H1 (cell line): Measurements from ENCODE around the gene LPO. TPM values are rescaled to one million over a fixed set of nuclear protein-coding genes. Genes with fewer than 3 reads are reported as not detected.
A peak's percentile ranks its signal among the peaks of the same experiment; 100 is the strongest.

Source experiments
- CTCF ChIA-PET: fragments of 300-600 bp; sonication (Branson Sonifier 250); formaldehyde crosslinking; loops from one replicate; lab custom pipeline; 2021; ENCODE audit not compliant: partially characterized antibody; lab: Charles Lee
- POLR2A ChIA-PET: fragments of 300-600 bp; sonication (Branson Sonifier 250); formaldehyde crosslinking; loops from one replicate; lab custom pipeline; 2021; ENCODE audit warnings: inconsistent platforms; ENCODE audit not compliant: partially characterized antibody; lab: Charles Lee
- DNase-seq, 2 experiments: peaks; one replicate each; pipeline versions ENCODE4 v3.0.0 to v3.0.0-alpha.2; 2010 to 2022; ENCODE audit warnings: low spot score in 2 of 2, low read depth in 1 of 2, mixed read lengths in 1 of 2
- FAIRE-seq: peaks from 2 replicates; lab custom pipeline; 2011; peaks lifted over from hg19 to GRCh38; lab: Jason Lieb, UNC
- H2AFZ ChIP-seq: 2 replicates; pipeline ENCODE4 v1.8.1; 2012; ENCODE audit warnings: low read length, inconsistent platforms
- H2AK5ac ChIP-seq: 2 replicates; pipeline ENCODE4 v1.6.1; 2013; ENCODE audit warnings: low read depth, low read length
- H2BK120ac ChIP-seq: replicated peaks from 2 replicates; pipeline ENCODE3; 2013; ENCODE audit warnings: low read depth, low read length, inconsistent platforms
- H2BK12ac ChIP-seq: 2 replicates; pipeline ENCODE4 v1.6.1; 2013; ENCODE audit warnings: low read depth, low read length
- H2BK15ac ChIP-seq: 2 replicates; pipeline ENCODE4 v1.6.1; 2013; ENCODE audit warnings: low read length
- H2BK20ac ChIP-seq: 2 replicates; pipeline ENCODE4 v1.6.1; 2013; ENCODE audit warnings: low read length
- H2BK5ac ChIP-seq: 2 replicates; pipeline ENCODE4 v1.6.1; 2013; ENCODE audit warnings: low read depth, low read length
- H3K14ac ChIP-seq: 2 replicates; pipeline ENCODE4 v1.6.1; 2013; ENCODE audit warnings: inconsistent platforms; ENCODE audit not compliant: insufficient read length
- H3K18ac ChIP-seq: 2 replicates; pipeline ENCODE4 v1.6.1; 2013; ENCODE audit warnings: low read length; ENCODE audit errors: extremely low read depth
- H3K23ac ChIP-seq: 2 replicates; pipeline ENCODE4 v1.6.1; 2013; ENCODE audit warnings: inconsistent platforms; ENCODE audit not compliant: insufficient read length
- H3K23me2 ChIP-seq: 2 replicates; pipeline ENCODE4 v1.6.1; 2013; ENCODE audit warnings: low read depth, low read length
- H3K27ac ChIP-seq: 2 replicates; pipeline ENCODE4 v1.6.1; 2011; ENCODE audit warnings: low read depth, low read length, inconsistent platforms
- H3K27me3 ChIP-seq, 4 experiments: replicated peaks in 1 of 4; 1 replicate in 1 of 4; 2 replicates in 3 of 4; pipeline versions ENCODE4 v1.6.1 to v1.8.1; 2011 to 2013; ENCODE audit warnings: low read length in 3 of 4, mild to moderate bottlenecking in 3 of 4, inconsistent platforms in 2 of 4, mixed read lengths in 2 of 4, moderate library complexity in 1 of 4; ENCODE audit not compliant: control insufficient read depth in 3 of 4, insufficient read depth in 3 of 4; ENCODE audit errors: extremely low read depth in 1 of 4
- H3K36me3 ChIP-seq, 4 experiments: 2 replicates each; pipeline versions ENCODE4 v1.6.1 to v1.8.1; 2011 to 2013; ENCODE audit warnings: mild to moderate bottlenecking in 4 of 4, low read length in 3 of 4, moderate library complexity in 2 of 4, control low read depth in 1 of 4, inconsistent platforms in 1 of 4; ENCODE audit not compliant: insufficient read depth in 4 of 4, control insufficient read depth in 2 of 4
- H3K4ac ChIP-seq: replicated peaks from 2 replicates; pipeline ENCODE3; 2013; ENCODE audit warnings: low read length, low read depth, mixed read lengths, inconsistent platforms; ENCODE audit not compliant: insufficient read length
- H3K4me1 ChIP-seq, 4 experiments: replicated peaks in 1 of 4; 1 replicate in 1 of 4; 2 replicates in 3 of 4; pipeline versions ENCODE4 v1.6.1 to v1.8.1; 2011 to 2013; ENCODE audit warnings: low read length in 3 of 4, inconsistent platforms in 2 of 4, mixed read lengths in 1 of 4; ENCODE audit not compliant: insufficient read depth in 4 of 4, control insufficient read depth in 3 of 4
- H3K4me2 ChIP-seq, 2 experiments: 2 replicates each; pipeline versions ENCODE4 v1.6.1 to v1.8.1; 2011 to 2013; ENCODE audit warnings: low read depth in 2 of 2, low read length in 2 of 2, control low read depth in 1 of 2, inconsistent platforms in 1 of 2, mild to moderate bottlenecking in 1 of 2; ENCODE audit not compliant: insufficient read depth in 1 of 2
- H3K4me3 ChIP-seq, 4 experiments: fragments of 200-600, 300-600 bp in 1 of 4; sonication (generic), shearing (Covaris generic), sonication (Bioruptor Twin) in 1 of 4; 2 replicates each; pipeline versions ENCODE4 v1.5.1 to v1.8.1; 2011 to 2016; ENCODE audit warnings: low read length in 4 of 4, low read depth in 3 of 4, control low read depth in 2 of 4, inconsistent platforms in 2 of 4, mild to moderate bottlenecking in 2 of 4, mixed read lengths in 1 of 4, moderate library complexity in 1 of 4; ENCODE audit not compliant: insufficient read depth in 2 of 4; ENCODE audit errors: extremely low read depth in 1 of 4
- H3K56ac ChIP-seq: replicated peaks from 2 replicates; pipeline ENCODE3; 2013; ENCODE audit warnings: low read depth, mild to moderate bottlenecking, mixed read lengths, low read length, inconsistent platforms; ENCODE audit not compliant: insufficient read length
- H3K79me1 ChIP-seq: 2 replicates; pipeline ENCODE4 v1.6.1; 2013; ENCODE audit warnings: low read depth, low read length, control low read depth
- H3K79me2 ChIP-seq, 2 experiments: 2 replicates each; pipeline versions ENCODE4 v1.6.1 to v1.8.1; 2012 to 2013; ENCODE audit warnings: low read length in 2 of 2, mild to moderate bottlenecking in 2 of 2, inconsistent platforms in 1 of 2; ENCODE audit not compliant: insufficient read depth in 2 of 2, control insufficient read depth in 1 of 2
- H3K9ac ChIP-seq, 4 experiments: replicated peaks in 1 of 4; 1 replicate in 1 of 4; 2 replicates in 3 of 4; pipeline versions ENCODE4 v1.6.1 to v1.8.1; 2011 to 2013; ENCODE audit warnings: low read depth in 3 of 4, low read length in 3 of 4, control low read depth in 2 of 4, mild to moderate bottlenecking in 2 of 4, moderate library complexity in 2 of 4, inconsistent platforms in 1 of 4; ENCODE audit errors: extremely low read depth in 1 of 4
- H3K9me3 ChIP-seq, 2 experiments: 2 replicates each; pipeline versions ENCODE4 v1.6.1 to v1.8.1; 2012 to 2013; ENCODE audit warnings: mild to moderate bottlenecking in 2 of 2, moderate library complexity in 2 of 2, control low read depth in 1 of 2, inconsistent platforms in 1 of 2, low read depth in 1 of 2, low read length in 1 of 2, mixed read lengths in 1 of 2; ENCODE audit not compliant: insufficient read depth in 2 of 2
- H4K20me1 ChIP-seq, 2 experiments: replicated peaks in 1 of 2; 2 replicates each; pipeline versions ENCODE3 to v1.8.1; 2011 to 2013; ENCODE audit warnings: inconsistent platforms in 2 of 2, low read length in 2 of 2, mild to moderate bottlenecking in 1 of 2; ENCODE audit not compliant: insufficient read depth in 2 of 2, control insufficient read depth in 1 of 2
- H4K5ac ChIP-seq: 2 replicates; pipeline ENCODE4 v1.6.1; 2013; ENCODE audit warnings: low read length, low read depth, mixed read lengths, inconsistent platforms; ENCODE audit not compliant: insufficient read length
- H4K8ac ChIP-seq: 2 replicates; pipeline ENCODE4 v1.8.0; 2013; ENCODE audit warnings: mild to moderate bottlenecking, moderate library complexity, low read length, inconsistent platforms; ENCODE audit not compliant: insufficient read depth; ENCODE audit errors: extremely low read depth
- H4K91ac ChIP-seq: replicated peaks from 2 replicates; pipeline ENCODE3; 2013; ENCODE audit warnings: low read length, mixed read lengths, inconsistent platforms; ENCODE audit not compliant: insufficient read length
- ASH2L ChIP-seq: fragments of 200-600, 300-600 bp; sonication (generic); IDR thresholded peaks from one replicate; pipeline ENCODE4 v1.7.1; 2017; ENCODE audit warnings: low read length
- BACH1 ChIP-seq: IDR thresholded peaks from 2 replicates; pipeline ENCODE4 v1.6.1; 2012; ENCODE audit warnings: low read length, improper control_type of control experiment
- EZH2 ChIP-seq: fragments of 200-600 bp; sonication (generic); IDR thresholded peaks from 2 replicates; pipeline ENCODE4 v1.7.1; 2012; ENCODE audit warnings: low read depth, mild to moderate bottlenecking, moderate library complexity, low read length, inconsistent platforms; ENCODE audit not compliant: severe bottlenecking
- FOSL1 ChIP-seq: IDR thresholded peaks from 2 replicates; pipeline ENCODE4 v1.6.1; 2011; ENCODE audit warnings: mild to moderate bottlenecking, low read depth, low read length, moderate library complexity; ENCODE audit not compliant: insufficient read depth
- GABPA ChIP-seq: IDR thresholded peaks from 2 replicates; pipeline ENCODE4 v1.6.1; 2011; ENCODE audit warnings: mild to moderate bottlenecking, low read length, moderate library complexity, borderline replicate concordance; ENCODE audit not compliant: insufficient read depth
- JUND ChIP-seq: IDR thresholded peaks from 2 replicates; pipeline ENCODE4 v1.6.1; 2011; ENCODE audit warnings: mild to moderate bottlenecking, improper control_type of control experiment, low read length
- NANOG ChIP-seq: IDR thresholded peaks from 2 replicates; pipeline ENCODE4 v1.6.1; 2011; ENCODE audit warnings: low read length, low read depth, mild to moderate bottlenecking, inconsistent platforms; ENCODE audit not compliant: insufficient read depth, poor library complexity, severe bottlenecking
- RAD21 ChIP-seq, 2 experiments: IDR thresholded peaks in 1 of 2; conservative IDR thresholded peaks in 1 of 2; 2 replicates each; pipeline ENCODE4 v1.6.1; 2011; ENCODE audit warnings: low read depth in 2 of 2, low read length in 2 of 2, improper control_type of control experiment in 1 of 2, inconsistent platforms in 1 of 2, mild to moderate bottlenecking in 1 of 2, moderate library complexity in 1 of 2
- SP4 ChIP-seq: IDR thresholded peaks from 2 replicates; pipeline ENCODE4 v1.6.1; 2012; ENCODE audit warnings: low read length, inconsistent platforms
- TCF12 ChIP-seq: IDR thresholded peaks from 2 replicates; pipeline ENCODE4 v1.6.1; 2011; ENCODE audit warnings: low read depth, mild to moderate bottlenecking, low read length
- WGBS, 2 experiments: shearing (Covaris generic) in 1 of 2; methylation state at CpG; one replicate each; pipeline versions ENCODE4 v1.1.6 to v1.1.7; 2013 to 2015; ENCODE audit warnings: low lambda C conversion rate in 2 of 2, mixed read lengths in 2 of 2, inconsistent platforms in 1 of 2, low coverage in 1 of 2, missing lambda C conversion rate in 1 of 2; ENCODE audit not compliant: insufficient replicate concordance in 2 of 2, insufficient coverage in 1 of 2, insufficient read length in 1 of 2; ENCODE audit errors: extremely low coverage in 1 of 2, missing lambda C conversion rate in 1 of 2; 5-methylcytosine and 5-hydroxymethylcytosine counted together
- polyA plus RNA-seq, 7 experiments: library from polyadenylated mRNA; depleted of rRNA in 3 of 7; stranded (reverse) in 5 of 7; unstranded in 2 of 7; fragments of >200 nt in 5 of 7; fragments of 200-250 nt in 2 of 7; gene quantifications; 1 replicate in 5 of 7; 2 replicates in 1 of 7; 4 replicates in 1 of 7; pipeline versions ENCODE4 v1.2.1 to v1.2.3, GENCODE V29; 2011 to 2013; ENCODE audit warnings: missing spikeins in 2 of 7, mixed read lengths in 2 of 7
- total RNA-seq: library from RNA; stranded (reverse); fragmentation: NEBNext Ultra II Directional; extraction: Animal tissue kit (Norgen Biotek cat#: 25700); gene quantifications from 2 replicates; pipeline ENCODE4 v1.2.1, GENCODE V29; 2021

LPO gene
- total and polyA plus RNA-seq, 2 of the 8 experiments (the other 6 are each of a cell fraction or from before 2014, with no cell fraction given), result 0.38 to 0.52 TPM

DNA sequence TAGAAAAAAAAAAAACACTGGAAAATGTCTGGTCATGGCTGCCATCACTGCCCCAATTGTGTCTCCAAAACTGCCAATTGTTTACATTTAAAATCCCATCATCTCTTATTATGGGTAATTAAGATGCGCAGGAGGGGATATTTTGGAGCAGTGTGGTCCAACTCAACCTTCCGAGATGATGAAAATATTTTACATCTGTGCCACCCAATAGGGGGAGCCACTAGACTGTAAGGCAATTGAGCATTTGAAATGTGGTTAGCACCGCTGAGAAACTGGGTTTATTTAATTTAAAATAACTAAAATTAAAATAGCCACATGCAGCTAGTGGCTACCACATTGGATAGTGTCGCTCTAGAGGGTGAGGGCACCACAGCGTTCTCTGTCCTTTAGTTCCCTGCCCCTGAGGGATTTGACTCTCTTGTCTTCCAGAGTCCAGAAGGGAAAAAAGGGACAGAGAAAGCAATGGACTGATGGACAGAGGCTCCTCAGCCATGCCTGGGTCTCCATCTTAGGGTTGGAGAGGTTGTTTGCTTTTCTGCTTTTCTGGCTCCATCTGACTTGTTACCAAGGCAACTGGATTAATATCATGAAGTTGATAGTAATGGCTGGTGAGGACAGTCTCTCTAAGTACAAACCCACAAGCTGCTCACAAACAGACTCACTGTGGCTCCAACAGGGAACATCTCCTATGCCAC is 38.9 kb downstream of the LPO start:
- no peak overlapping the region for H4K91ac ChIP-seq
- H4K20me1 ChIP-seq, result no peaks in the 10 kb centered on the region
- no peak overlapping the region for H3K14ac ChIP-seq
- no peak overlapping the region for H3K4ac ChIP-seq
- 66% methylated on average over 5 of the region's 5 CpGs; no CpG with 5 or more reads in 1 of the 2 experiments for WGBS, 2 experiments
- peaks cover 0 to 3% (median 0%) of the 10 kb centered on the region in 4 experiments; a peak in 1 of 7 replicates for H3K4me1 ChIP-seq
- no peak overlapping the region for H2BK20ac ChIP-seq
- no peak overlapping the region for H4K5ac ChIP-seq
- no peak overlapping the region for H2AFZ ChIP-seq
- H3K23ac ChIP-seq, result no peak overlapping the region
- CTCF ChIA-PET, result interaction anchor here (0.6 to 7.9 kb wide), 13 partner anchors 20 to 182 kb away, joined by 3 to 75 read pairs (median 4); partner anchors contain the start of gene SUPT4H1
- no peaks in the 10 kb centered on the region for H3K36me3 ChIP-seq
- no peak overlapping the region for H3K9ac ChIP-seq
- no peak overlapping the region for H2BK5ac ChIP-seq
- H2BK15ac ChIP-seq, result peak overlapping the region; percentile 88; the same call in 1 of the 2 replicates
- H3K4me3 ChIP-seq, result no peak overlapping the region
- H3K23me2 ChIP-seq, result no peaks in the 10 kb centered on the region
- no peak overlapping the region for H2BK12ac ChIP-seq
- peaks cover 0 to 8% (median 0%) of the 10 kb centered on the region in 4 experiments; a peak in 3 of 7 replicates for H3K27me3 ChIP-seq
- H3K79me1 ChIP-seq, result no peaks in the 10 kb centered on the region
- no peaks in the 10 kb centered on the region for H3K9me3 ChIP-seq
- H3K27ac ChIP-seq, result no peak overlapping the region
- FAIRE-seq (no peak), DNase-seq (no peak)
- H2BK120ac ChIP-seq, result no peak overlapping the region
- no peak overlapping the region for H3K18ac ChIP-seq
- no peak overlapping the region for H3K4me2 ChIP-seq
- H2AK5ac ChIP-seq, result no peak overlapping the region
- H4K8ac ChIP-seq, result no peak overlapping the region
- no peak overlapping the region for H3K56ac ChIP-seq
- no peaks in the 10 kb centered on the region for H3K79me2 ChIP-seq
- POLR2A ChIA-PET, result no interaction called here
- TF ChIP-seq SP4 (no peak), JUND (no peak), RAD21 (IDR thresholded peaks at IDR 0.05 in 1 of 2, conservative IDR thresholded peaks at IDR 0.05 in 1 of 2; ENCODE audit: low read depth in 2 of 2, low read length in 2 of 2) (peak; percentile 65 to 73), EZH2 (no peak), ASH2L (no peak), GABPA (no peak), NANOG (no peak), BACH1 (no peak), FOSL1 (no peak), TCF12 (no peak)
